ENCODE results near the gene ACAD10.

ACAD10 gene

DNA sequence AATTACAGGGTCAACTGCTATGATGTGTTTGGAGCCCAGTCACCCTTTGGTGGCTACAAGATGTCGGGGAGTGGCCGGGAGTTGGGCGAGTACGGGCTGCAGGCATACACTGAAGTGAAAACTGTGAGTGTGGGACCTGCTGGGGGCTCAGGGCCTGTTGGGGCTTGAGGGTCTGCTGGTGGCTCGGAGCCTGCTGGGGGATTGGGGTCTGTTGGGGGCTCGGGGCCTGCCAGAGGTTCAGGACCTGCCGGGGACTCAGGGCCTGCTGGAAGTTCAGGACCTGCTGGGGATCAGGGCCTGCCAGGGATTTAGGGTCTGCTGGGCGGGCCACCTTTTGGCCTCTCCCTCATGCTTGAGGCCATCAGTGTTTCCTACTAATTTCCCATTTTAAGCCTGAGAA is 118.0 kb downstream of the ACAD10 start:
- no peak for DNase-seq (ENCODE audit: low read depth, low spot score)
- CTCF ChIA-PET = interaction anchor here (1.4 kb wide), 1 partner anchor 9 kb away, joined by 4 read pairs; no protein-coding TSS in a partner anchor
- TF ChIP-seq, protein P1, sequence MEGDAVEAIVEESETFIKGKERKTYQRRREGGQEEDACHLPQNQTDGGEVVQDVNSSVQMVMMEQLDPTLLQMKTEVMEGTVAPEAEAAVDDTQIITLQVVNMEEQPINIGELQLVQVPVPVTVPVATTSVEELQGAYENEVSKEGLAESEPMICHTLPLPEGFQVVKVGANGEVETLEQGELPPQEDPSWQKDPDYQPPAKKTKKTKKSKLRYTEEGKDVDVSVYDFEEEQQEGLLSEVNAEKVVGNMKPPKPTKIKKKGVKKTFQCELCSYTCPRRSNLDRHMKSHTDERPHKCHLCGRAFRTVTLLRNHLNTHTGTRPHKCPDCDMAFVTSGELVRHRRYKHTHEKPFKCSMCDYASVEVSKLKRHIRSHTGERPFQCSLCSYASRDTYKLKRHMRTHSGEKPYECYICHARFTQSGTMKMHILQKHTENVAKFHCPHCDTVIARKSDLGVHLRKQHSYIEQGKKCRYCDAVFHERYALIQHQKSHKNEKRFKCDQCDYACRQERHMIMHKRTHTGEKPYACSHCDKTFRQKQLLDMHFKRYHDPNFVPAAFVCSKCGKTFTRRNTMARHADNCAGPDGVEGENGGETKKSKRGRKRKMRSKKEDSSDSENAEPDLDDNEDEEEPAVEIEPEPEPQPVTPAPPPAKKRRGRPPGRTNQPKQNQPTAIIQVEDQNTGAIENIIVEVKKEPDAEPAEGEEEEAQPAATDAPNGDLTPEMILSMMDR (IDR thresholded peaks at IDR 0.05; ENCODE audit: insufficient read depth, low read length, missing control alignments) = no peak
- no peak overlapping the region for H3K4me3 ChIP-seq (ENCODE audit: low read depth, low read length)
- POLR2A ChIA-PET = no interaction called here

DNA sequence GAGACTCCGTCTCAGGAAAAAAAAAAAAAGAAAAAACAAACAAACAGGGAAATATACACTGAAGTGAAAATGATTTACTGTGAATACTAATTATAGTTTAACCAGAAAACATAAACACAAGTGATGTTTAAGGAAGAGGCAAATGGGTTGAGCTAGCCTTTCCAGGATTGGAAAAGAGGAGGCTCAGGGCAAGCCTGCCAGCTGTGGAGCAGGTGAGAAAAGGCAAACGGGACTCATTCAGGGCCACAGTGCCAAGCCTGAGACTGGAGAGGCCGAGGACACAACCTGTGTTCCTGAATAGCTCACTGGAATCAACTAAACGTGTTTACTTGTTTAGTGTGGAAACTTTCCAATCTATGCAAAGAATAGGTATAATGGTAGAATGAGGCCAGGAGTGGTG is 120.5 kb downstream of the ACAD10 start:
- H3K4me3 ChIP-seq (ENCODE audit: low read depth, low read length) = no peak overlapping the region
- no peak for DNase-seq (ENCODE audit: low read depth, low spot score)
- ChIA-PET POLR2A (no interaction called here), CTCF (interaction anchor here (1.3 to 1.7 kb wide), 2 partner anchors 9 to 53 kb away, joined by 5 to 6 read pairs; no protein-coding TSS in a partner anchor)
- TF ChIP-seq, protein P1 (IDR thresholded peaks at IDR 0.05; ENCODE audit: insufficient read depth, low read length, missing control alignments) = no peak
